Dermis blood vessel endothelial cell (primary cell): ENCODE measurements around the gene SORBS1. TPM values are rescaled to one million over a fixed set of nuclear protein-coding genes. Genes with fewer than 3 reads are reported as not detected.

Experiments
- DNase-seq: peaks from one replicate; pipeline ENCODE4 v3.0.0; 2010
- total RNA-seq: library from RNA; depleted of rRNA; stranded (reverse); fragments of >200 nt; gene quantifications from 2 replicates; pipeline ENCODE4 v1.2.3, GENCODE V29; 2014

The SORBS1 gene
- total RNA-seq, 1 donor from 2014 or later = 0.68 TPM

DNA sequence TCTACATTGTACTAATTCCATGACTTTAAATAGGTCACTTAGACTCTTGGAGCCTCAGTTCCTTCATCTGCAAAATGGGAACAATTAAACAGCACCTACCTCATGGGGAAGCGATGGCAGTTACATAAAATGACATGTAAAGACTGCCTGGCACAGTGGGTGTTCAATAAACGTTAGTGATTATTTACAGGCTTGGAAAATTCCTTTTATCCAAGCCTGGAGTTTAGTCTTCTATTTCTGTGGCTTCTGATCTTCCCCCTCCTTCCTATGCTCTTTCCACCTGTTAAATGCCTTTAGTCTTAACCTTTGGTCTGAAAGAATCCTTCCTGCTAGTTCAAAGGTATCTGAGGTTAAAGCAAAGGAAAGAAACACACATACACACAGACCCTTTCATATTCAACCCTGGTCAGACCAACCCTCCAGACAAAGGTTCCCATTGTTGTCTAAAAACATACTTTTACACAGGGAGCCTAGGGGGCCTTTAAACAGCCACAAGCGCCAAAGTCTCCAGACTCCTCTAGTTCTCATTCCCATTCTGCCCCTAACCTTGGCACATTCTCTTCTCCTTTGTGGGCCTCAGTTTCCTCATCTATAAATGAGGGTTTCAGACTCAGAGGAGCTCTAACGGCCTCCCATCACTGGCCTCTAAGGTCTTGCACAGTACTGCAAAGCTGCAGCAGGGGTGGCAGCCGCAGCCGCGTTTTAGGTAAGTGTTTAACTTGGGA is 21.4 kb downstream of the SORBS1 start:
- no peak for DNase-seq

GRCh38 chr10:95538412-95538811 is 22.8 kb downstream of the SORBS1 start:
- DNase-seq = no peak

DNA sequence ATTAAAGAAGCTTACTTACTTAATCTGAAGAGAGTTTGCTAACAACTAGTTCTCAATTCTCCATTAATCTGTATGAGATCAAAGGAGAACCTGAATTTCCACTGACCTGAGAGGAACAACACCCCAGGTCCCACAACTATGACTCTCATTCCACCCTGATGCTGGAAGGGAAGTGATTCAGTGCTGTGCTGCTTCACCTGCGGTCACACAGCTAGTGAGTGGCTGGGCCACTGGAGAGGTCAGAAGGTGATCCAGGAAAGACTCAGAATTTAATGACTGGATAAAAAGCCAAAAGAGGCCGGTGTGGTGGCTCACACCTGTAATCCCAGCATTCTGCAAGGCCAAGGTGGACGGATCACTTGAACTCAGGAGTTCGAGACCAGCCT is 23.6 kb downstream of the SORBS1 start:
- no peak for DNase-seq

DNA sequence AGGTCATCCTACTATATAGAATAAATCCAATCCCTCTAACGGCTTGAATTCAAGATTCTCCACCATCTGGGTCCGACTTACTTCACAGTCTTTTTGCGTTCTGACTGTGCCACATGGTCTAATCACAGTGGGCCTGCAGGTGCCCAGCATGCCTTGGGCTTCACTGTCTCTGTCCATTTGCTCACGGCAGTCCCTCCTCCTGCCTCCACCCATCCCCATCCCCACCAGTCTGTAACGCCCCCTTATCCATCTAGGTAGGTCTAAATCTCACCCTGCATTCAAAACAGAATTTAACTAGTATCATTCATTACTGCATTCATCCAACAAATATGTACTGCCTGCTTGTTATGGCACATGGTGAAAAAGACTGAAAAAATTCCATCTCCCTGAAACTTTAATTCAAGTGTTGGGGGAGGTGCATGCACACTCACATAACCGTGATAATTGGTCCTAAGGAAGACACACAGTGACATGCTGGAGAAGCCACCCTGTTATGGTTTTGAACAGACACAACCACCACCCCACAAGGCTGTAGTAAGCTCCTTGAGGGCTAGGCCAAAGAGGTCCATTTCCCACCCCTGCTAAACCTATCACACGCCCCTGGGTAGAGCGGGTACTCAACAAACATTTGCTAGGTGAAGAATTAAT is 24.2 kb downstream of the SORBS1 start:
- DNase-seq = no peak

GRCh38 chr10:95536017-95536416 is 25.2 kb downstream of the SORBS1 start:
- peak; percentile 61 for DNase-seq

DNA sequence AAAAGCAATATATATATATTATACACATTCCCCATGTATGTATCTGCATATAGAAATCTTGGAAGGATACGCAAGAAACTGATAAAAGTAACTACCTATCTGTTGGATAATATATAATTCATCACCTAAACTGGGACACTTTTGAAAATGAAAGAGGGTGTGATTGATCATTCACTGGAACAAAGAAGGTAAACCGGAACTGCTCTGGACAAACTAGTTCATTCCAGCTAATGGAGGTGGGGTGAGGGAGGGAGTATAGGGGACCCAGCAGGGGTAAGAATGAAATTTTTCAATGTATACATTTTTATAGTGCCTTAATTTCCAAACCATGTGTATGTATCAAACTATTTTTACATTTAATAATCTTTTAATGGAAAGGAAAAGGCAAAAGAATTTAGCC is 25.6 kb downstream of the SORBS1 start:
- DNase-seq = no peak

GRCh38 chr10:95533590-95533989 is 27.6 kb downstream of the SORBS1 start:
- DNase-seq = peak; percentile 27

- DNase-seq = no peak
Measured at GRCh38 chr10:95532536-95532935, 28.6 kb downstream of the SORBS1 start.

DNA sequence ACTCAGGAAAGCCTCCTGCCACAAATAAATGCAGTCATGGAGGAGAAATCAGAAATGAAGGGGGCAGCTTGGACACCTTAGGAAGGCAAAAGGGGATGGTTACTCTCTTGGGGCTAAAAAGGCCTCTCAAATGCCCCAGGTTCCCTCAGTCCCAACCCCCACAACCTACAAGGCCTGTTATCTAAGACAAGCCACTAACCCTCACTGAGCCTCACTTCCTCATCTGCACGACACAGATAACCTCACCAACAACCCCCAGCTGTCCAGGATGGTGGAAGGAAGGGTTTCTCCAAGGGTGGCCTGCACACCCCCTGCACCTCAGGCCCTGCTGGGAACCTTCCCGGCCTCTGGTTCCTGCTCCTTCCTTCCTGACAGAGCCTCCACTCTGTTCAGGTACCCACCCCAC is 29.2 kb downstream of the SORBS1 start:
- peak; percentile 37 for DNase-seq

GRCh38 chr10:95531058-95531809 is 29.9 kb downstream of the SORBS1 start:
- no peak for DNase-seq

- DNase-seq = no peak
Measured at GRCh38 chr10:95530561-95530960, 30.6 kb downstream of the SORBS1 start.

DNA sequence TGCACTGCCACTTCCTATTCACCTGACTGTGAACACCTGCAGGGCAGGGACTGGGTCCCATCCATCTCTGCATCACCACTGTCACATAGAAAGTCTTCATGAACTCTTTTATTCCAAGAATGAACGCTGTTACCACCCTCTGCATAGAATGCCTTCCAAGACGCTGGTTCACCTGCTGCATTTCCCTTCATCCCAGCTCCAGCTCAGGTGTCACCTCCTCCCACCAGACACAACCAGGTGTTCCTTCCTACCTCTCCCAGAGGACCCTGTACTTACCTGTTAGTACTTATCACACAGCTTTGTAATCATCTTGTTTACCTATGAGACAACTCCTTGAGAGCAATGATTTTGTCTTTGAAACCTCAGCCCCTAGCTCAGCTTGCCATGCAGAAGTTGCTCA is 31.1 kb downstream of the SORBS1 start:
- DNase-seq = no peak

DNA sequence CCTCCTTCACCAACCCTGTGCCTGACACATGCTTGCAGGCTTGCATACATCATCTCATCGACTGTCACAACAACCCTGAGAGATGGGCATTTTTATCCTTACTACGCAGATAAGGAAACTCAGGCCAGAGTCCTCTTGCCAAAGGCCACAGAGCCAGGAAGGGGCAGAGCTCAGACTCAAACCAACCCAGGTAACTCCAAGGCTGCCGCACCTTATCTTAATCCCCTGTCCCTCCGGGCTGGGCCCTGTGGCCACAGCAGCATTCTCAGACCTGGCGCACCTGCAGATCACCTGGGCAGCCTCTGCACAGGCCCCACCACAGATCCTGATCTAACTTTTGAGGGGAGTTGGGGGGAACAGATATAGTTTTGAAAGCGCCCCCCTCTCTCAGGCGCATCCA is 35.1 kb downstream of the SORBS1 start:
- DNase-seq = no peak

DNA sequence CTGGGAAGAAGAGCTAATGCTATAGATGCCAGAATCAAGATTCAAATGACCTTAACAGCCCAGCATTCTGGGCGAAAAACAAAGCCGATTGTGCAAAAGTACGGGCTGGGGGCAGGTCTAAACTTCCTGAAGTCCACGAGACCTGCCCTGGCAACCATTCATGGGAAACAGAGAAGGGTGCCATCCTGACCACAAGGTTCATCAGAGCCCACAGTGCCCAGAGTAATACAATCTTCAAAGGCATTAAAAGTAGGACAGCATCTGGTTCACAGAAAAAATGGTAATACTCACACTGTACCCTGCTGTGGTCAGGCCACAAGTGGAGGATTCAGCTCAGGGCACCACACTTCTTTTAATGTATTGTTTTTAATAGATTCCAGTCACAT is 36.1 kb downstream of the SORBS1 start:
- DNase-seq = peak; percentile 31

GRCh38 chr10:95524358-95525032 is 36.7 kb downstream of the SORBS1 start:
- no peak for DNase-seq

GRCh38 chr10:95522117-95522516 is 39.1 kb downstream of the SORBS1 start:
- DNase-seq = no peak

- no peak for DNase-seq
Measured at GRCh38 chr10:95520617-95521016, 40.6 kb downstream of the SORBS1 start.

DNA sequence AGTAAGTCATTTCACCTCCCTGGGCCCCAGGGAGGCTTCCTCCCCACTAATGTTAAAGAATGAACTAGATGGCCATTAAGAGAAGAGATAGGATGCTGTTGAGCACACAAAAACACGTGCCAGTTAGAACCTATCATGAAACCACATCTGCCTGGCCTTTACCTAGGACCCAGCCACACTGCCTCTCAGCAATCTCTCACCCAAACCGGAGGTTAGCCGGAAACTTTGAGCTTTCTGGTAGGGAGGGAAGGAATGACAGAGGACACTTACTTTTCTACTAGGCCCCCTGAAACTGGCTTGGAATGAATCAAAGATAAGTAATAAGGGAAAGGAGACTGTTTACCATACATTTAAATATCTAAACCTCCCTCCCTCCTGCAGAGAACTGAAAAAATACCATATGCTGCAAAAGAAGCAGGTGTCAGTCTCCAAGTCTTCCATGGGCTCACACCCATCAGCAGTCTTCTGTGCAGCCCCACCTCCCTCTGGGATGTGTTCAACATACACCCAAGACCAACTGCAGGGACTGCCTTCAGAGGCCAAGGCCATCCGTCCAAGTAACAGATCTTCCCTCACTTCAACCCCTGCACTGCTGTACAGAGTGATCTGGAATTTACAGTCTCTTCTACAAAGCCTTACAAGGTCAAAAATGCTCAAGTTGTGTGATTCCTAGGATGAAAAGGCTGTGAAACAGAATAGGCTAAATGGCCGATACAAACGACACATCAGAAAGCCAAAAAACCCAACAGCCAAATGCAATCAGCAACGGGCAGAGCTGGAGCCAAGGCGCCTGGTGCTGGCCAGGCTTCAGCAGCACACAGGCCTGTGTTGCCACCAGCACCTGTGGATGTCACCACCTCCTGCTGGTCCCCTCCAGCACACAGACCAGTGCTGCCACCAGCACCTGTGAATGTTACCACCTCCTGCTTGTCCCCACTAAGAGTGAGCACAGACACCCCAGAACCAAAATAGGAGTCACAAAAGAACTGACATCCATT is 42.4 kb downstream of the SORBS1 start:
- DNase-seq = no peak

GRCh38 chr10:95517536-95518454 is 43.4 kb downstream of the SORBS1 start:
- peak; percentile 84 for DNase-seq

- no peak for DNase-seq
Measured at GRCh38 chr10:95516774-95517373, 44.3 kb downstream of the SORBS1 start.
